Breast epithelium (tissue), 3 donors: ENCODE measurements around the gene SP1.

Experiments used
- CTCF ChIP-seq, 3 donors: fragments of 450-650 bp; IDR thresholded peaks; one replicate each; pipeline ENCODE4 v1.5.1; 2016 to 2017; ENCODE audit warnings: antibody characterized with exemption in 3 of 3, mild to moderate bottlenecking in 3 of 3, moderate library complexity in 3 of 3
- POLR2A ChIP-seq: fragments of 450-650 bp; IDR thresholded peaks from one replicate; pipeline ENCODE4 v1.6.1; 2016; ENCODE audit warnings: antibody characterized with exemption, mild to moderate bottlenecking, moderate library complexity
- POLR2AphosphoS5 ChIP-seq, 3 donors: sonication (generic); formaldehyde crosslinking; IDR thresholded peaks; one replicate each; pipeline ENCODE4 v1.6.1; 2017; ENCODE audit warnings: antibody characterized with exemption in 3 of 3

- no peak for TF ChIP-seq CTCF (IDR thresholded peaks at IDR 0.05)
- TF ChIP-seq POLR2A, result no peak
- TF ChIP-seq POLR2AphosphoS5 (IDR thresholded peaks at IDR 0.05), result no peak
Observed at GRCh38 chr12:53330671-53331070, 49.3 kb upstream of the SP1 start.
